Hematopoietic multipotent progenitor cell treated with erythropoietin and hydrocortisone succinate and interleukin-3 and kit ligand, for 8 days (in vitro differentiated cells): ENCODE measurements around the gene LRIG2.
"Not testable (repeated sequence)": the region's sequence is repeated elsewhere in the genome, so short reads cannot be mapped to it uniquely, and the experiment has no call there.

Source experiments
- DNase-seq: peaks from one replicate; pipeline ENCODE4 v3.0.0-alpha.2; 2015

The LRIG2 gene

DNA sequence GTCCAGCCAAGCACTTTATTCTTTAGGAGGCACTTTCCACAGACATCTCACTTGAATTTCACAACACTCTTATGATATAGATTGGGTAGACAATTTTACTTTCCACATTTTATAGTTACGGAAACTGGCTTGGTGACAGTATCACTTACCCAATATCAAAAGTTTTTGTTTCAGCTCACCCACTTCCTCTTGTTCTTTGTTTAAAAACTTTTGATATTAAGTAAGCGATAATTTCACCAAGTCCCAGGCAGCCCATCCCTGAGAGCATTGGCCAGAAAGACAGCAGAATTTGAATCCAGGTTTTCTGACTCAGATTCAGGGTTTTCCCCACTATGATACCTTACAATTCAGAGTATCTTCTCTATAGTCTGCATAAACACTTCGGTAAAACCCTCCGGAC is 60.0 kb downstream of the LRIG2 start:
- DNase-seq = no peak

DNA sequence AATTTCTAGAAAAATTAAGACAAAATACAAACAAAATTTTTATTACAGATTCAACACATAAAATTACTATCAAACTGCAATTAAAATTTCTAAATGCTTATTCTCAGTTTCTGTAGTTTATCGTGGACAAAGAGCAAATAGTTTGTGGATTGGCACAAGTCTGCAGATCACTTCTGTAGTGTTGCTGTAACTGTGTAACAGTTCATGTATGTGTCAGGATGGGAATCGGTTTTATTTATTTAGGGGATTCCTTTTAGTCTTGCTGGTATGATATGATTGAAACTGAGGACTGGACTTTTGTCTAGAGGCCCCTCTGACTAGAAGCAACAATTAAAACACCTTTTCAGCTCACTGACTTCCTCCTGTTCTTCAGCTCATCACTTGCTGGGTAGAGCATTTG is 60.8 kb downstream of the LRIG2 start:
- DNase-seq = no peak

DNA sequence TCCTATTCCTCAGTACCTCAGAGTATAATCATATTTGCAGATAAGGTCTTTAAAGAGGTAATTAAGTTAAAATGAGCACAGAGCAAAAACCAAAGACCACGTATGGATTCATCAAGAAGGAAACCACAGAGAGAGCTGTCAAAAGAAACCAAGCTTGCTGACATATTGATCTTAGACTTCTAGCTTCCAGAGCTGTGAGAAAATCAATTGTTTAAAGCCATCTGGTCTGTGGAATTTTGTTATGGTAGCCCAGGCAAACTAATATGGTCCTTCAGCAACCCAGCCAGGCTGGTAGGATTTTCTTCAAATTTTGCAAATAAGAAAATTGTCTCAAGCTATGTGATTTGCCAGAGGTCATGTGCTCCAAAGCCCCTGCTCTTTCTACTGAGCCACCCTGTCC is 62.5 kb downstream of the LRIG2 start:
- DNase-seq = no peak

DNA sequence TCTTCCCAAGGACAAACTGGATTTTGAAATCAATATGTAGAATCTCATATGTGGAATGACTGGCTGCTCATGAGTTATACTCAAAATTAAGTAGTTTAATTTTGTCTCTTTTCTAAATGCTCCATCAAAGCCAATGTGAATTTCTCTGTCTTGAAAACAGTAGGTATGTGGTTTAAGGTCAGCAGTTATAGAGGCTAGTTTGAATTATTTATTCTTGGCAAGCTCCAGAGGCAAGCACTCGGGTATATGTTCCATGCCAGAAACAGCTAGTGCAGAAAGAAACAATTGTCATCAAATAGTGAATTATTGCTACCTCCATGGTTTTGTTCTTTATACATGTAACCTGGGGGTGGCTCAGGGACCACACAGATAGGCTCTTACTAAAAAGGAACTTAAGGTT is 63.5 kb downstream of the LRIG2 start:
- DNase-seq = no peak

DNA sequence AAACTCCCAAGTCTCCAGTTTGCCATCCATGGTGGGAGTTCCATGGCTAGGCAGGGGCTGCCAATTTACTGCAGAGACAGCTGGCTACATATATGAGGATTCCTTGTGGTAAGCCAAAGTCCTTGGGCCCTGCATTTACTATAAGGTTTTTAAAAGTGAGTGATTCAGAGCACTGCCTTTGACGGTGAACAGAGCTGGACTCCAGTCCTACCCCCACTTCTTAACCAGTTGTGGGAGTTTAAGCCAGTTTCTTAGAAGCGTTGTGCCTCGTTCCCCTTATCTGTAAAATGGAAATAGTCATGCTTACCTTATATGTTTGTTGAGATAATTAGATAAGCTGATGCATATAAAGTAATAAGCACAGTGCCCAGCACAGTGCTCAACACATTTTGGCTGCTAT is 64.6 kb downstream of the LRIG2 start:
- DNase-seq = peak; percentile 40

DNA sequence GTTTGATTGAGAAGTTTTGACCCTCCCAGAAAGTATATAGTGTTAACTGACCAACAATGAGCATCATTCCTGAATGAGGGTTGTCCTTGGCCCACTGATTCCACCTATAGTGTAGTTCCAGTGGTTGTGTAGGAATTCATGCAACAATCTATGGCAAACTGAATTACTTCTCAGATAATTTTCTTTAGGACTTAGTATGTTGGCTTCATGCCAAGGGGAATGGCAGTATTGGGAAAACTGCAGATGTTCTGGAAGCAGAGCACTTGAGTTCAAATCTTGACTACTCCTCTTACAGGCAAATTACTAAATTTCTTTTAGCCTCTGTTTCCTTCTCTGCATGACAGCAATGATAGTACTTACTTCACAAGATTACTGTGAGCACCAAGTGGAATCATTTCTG is 65.8 kb downstream of the LRIG2 start:
- DNase-seq = no peak

DNA sequence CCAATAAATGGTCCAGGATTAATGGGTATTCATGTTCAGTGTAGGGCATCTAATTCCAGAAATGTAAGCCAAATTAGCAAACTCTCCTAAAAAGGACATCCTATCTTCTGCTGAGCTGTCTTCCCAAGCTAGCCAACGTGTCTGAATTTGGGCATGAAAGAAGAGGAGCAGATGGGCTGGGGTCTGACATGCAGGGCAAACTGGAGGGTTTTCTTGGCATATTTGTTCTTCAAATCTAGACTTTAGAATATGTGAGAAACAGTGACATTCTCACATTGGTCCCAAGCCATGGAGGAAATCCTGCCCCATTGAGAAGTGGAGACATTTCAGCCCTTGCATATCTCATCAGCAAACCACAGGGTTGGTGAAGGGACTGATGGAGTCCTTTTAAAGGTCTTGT is 67.2 kb downstream of the LRIG2 start:
- no peak for DNase-seq

DNA sequence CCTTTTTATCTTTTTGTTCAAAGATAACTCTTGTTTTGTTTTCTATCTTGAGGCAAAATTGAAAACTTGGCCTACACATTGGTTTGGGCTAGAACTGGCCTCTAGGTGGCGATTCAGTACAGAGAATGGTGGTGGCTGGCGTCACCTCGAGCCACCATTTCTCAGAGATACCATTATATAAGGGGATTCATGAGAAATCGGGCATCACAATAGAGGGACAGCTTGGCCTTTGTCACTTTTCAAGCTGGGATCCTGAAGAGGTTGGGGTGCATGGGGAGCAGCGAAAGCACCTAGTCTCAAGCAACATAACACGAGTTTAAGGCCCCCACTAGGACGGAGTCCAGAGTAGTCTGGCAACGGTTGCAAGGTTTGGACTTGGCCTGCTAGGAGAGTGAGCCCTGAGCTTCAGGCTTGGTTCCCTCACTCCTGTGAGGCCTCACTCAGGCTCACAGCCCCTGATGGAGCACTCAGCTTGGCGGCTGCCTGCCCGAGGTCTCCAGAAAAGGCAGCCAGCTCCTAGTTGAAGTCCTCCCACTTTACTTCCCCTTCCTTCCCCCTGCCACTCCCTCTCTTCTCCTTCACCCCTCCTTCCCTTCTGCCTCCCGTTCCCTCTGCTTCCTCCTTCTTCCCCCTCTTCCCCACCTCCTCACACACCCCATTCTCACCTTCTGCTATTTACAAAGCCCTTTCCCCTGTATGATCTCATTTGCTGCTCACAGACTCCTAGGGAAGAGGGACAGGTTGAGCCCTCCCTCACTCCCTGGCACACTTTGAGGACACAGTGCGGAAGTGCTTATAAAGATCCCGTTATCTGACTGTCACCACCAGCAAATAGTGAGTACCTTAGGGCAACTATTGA is 67.8 kb downstream of the LRIG2 start:
- DNase-seq = peak; percentile 88

DNA sequence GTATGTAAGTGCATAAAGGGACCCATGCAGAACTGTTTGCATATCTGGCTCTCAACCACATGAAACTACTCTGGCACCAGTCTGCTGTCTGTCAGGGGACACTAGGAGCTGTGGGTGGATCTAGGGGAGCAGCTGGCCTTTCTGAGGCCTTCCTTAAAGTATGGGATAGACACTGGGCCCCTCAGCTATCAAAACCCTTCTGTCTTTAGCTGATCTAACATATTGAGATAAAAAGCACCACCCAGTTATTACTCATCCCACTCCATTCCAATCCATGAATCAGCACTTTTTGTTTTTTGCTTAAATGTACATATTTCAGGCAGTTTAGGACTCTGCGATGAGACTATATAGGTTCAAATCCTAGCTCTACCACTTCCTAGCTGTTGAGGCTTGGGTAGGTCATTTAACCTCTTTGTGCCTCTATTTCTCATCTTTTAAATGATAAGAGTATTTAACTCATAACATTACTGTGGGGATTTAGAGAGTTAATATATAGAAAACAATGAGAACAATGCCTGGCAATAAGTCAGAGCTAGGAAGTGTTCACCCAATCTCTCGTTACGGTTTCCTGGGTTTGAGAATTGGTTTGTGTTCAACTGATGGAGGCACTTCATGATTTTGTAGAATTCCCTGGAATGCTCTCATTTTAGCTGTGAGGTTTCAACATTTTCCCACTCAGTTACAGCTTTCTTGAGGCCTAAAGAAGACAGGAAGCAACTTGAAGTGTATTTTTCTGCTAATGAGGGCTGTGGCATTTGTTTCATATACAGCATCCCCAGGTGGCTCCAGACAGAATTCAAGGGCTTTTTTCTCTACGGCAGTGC is 68.9 kb downstream of the LRIG2 start:
- peak; percentile 97 for DNase-seq

DNA sequence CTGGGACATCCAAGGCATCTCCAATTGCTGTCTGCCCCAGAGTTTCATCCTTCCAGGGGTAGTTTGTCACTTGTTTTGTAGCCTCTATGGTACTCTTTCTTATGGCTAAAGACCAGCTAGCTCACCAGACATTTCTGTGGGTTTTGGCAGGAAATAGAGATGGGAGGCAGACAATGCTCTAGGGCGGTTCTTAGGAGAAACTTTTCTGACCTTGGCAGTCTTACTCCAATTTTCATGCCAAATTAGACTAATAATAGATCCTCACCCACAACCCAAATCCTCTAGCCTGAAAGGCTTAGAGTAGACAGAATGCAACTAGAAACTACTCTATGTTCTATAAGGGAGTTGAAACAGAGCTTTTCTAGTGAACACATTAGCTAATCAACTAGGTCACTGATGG is 69.8 kb downstream of the LRIG2 start:
- DNase-seq = peak; percentile 31

DNA sequence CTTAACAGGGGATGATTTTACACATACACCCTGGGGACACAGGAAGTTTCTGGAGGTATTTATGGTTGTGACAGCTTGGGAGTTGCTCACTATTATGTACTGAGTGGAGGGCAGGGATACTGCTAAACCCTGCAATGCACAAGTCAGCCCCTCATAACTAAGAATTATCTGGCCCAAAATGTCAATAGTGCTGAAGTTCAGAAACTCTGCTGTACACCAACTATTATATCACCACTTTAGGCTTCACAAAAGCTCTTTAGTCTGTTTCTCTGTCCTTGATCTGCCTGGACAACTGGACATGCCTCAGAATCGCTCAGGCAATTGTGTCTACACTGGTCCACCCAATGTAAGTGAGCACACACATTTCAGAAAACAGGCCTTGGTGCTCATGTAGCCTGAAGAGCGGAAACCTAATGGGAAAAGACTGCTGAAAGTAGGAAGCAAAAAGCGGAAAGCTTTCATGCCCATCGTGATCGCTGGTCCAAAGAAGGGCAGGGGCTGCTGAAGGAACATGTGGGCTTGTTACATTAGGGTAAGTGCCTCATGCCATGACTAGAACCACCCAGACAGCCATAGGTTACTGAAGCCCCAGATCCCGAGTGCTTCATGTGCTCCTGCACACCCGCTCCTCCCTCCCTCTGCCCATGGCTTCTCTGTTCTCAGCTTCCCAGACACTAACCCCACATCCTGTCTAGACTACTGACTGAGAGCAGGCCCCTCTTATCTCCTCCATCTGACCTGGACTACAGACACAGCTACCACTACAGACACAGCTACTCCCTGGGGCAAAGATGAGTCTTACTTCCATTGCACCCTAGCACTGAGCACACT is 73.5 kb downstream of the LRIG2 start:
- DNase-seq = peak; percentile 45

DNA sequence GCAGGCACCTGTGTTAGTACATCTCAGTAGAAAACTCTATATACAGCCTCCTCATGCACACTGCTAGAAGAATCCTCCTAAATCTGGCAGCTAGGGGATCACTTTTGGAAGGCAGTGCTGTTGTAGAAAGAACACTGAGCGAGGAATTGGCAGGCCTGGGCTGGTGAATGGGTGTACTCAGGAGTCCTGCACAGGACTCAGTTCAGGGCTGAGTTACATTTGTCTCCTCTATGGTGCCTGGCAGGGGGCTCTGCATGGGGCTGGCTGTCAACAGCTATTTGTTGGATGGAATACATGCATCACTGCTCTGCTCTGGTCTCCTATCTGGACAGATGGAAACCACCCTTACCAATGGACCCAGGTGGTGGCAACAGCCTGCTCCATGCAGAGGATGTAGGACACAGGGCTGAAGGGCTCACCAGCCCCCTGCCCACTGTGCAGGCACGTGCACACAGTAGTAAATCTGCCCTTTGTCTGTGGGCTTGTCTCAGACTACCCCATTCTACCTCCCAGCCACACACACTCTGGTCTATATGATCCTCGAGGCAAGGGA is 74.2 kb downstream of the LRIG2 start:
- no peak for DNase-seq

DNA sequence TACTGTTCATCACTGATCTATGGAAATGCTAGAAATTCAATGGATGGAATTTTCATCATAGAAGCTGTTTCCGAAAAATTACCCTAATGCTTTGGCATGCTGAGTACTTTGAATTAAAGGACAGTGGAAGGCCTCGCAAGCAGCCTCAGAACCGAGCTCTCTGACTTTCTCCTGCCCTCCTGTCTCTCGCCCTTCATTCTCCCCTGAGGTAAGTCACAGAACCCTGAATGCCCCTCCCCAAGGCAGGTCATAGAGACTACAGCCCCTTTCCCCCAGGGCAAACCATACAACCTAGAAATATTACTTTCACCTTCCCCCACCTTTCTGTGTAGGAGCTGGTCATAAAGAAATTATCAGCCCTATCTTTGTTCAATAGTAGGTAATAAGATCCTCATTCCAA is 74.8 kb downstream of the LRIG2 start:
- DNase-seq = no peak

DNA sequence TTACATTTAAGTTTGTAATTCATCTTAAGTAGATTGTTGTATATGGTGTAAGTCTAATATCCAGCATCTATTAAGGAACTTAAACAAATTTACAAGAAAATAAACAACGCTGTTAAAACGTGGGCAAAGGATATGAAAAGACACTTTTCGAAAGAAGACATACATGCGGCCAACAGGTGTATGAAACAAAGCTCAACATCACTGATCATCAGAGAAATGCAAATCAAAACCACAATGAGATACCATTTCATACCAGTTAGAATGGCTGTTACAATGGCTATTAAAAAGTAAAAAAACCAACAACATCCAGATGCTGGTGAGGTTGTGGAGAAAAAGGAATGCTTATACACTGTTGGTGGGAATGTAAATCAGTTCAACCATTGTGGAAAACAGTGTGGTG is 77.5 kb downstream of the LRIG2 start:
- not testable (repeated sequence) for DNase-seq

DNA sequence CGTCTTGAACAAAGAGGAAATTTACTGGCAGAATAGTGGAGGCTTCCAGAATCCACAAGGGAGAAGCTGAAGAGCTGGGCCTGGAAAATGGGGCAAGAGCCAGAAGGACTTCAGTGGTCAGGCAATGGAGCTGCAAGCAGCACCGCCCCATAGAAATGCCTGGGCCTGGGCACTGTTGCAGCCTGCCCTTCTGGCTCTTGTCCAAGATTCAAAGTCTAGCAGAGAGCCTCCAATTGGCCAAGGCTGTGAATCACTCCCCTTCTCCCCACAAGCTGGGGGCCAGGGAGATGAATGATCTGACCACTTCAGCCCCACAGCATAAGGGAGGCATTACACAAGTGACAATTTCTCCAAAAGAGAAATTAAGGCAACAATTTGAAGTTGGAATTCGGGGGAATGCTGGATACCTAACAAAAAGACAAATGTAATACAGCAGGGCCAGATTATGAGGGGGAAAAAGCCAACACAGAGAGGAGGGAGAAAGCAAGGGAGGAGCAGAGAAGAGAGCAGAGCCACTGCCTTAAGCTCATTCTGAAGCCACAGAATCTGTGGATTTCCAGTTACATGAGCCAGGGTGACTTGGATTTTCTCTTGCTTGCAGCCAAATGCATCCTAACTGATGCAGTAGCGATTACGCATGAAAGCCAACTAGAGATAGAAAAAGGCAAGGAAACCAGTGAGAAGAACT is 80.3 kb downstream of the LRIG2 start:
- DNase-seq = no peak

DNA sequence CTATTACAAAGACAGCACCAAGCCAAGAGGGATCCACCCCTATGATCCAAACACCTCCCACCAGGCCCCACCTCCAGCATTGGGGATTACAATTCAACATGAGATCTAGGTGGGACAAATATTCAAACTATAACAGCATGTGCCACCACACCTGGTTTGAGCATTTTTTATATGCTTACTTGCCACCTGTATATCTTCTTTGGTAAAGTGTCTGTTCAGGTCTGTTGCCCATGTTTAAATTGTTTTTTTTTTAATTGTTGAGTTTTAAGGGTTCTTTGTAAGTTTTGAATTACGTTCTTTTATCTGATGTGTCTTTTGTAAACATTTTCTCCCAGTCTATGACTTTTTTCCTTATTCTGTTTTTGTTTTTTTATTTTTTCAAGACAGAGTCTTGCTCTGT is 83.4 kb downstream of the LRIG2 start:
- no peak for DNase-seq

DNA sequence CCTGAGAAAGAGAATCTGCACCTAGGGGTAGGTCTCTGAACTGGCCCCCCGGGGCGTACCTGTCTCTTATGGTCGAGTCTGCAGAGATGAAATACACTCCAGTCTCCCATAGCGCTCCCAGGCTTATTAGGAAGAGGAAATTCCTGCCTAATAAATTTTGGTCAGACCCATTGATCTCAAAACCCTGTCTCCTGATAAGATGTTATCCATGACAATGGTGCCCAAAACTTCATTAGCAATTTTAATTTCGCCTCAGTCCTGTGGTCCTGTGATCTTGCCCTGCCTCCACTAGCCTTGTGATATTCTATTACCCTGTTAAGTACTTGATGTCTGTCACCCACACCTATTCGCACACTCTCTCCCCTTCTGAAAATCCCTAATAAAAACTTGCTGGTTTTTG is 85.7 kb downstream of the LRIG2 start:
- not testable (repeated sequence) for DNase-seq

DNA sequence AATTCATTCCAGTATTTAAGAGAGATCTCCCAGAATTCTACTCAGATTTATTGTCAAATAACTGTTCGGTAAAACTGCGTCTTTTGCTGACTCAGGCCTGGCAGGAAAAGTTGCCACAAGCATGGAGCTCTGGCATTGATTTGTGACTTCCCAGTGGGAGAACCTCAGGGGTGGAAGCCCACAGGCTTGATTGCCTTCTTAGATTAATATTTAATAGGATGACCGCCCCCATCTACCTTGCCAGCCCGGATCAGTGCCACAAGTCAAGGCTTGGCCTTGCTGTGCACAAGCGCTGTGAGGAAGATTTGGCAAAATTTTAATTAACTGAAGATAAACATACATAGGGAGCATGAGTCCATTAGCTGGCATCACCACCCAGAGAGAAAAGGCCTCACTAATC is 93.5 kb downstream of the LRIG2 start:
- no peak for DNase-seq

DNA sequence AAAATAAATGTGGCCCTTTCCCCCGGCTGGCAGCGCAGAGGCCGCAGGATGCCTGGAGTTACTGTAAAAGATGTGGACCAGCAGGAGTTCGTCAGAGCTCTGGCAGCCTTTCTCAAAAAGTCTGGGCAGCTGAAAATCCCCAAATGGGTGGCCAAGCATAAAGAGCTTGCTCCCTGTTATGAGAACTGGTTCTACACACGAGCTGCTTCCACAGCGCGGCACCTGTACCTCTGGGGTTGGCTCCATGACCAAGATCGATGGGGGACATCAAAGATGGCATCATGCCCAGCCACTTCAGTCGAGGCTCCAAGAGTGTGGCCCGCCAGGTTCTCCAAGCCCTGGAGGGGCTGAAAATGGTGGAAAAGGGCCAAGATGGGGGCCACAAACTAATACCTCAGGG is 95.9 kb downstream of the LRIG2 start:
- DNase-seq = no peak

DNA sequence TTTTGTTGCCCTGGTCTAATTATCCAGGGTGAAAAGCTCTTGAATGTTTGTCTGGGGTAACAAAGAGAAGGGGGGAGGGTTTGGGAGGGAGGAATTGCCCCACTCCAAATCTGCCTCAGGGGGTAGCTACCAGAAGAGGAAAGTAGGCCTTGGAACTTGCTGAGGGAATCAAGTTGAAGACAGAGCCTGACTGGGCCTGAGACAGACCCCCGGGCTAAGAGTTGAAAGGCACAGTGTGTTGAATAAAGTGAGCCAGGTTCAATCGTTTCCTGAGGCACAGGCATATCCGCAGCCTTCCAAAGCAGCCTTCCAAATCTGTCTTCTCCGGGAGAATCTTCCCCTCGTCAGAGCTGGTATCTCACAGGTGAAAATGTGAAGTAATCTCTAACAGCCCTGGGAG is 96.6 kb downstream of the LRIG2 start:
- DNase-seq = no peak

DNA sequence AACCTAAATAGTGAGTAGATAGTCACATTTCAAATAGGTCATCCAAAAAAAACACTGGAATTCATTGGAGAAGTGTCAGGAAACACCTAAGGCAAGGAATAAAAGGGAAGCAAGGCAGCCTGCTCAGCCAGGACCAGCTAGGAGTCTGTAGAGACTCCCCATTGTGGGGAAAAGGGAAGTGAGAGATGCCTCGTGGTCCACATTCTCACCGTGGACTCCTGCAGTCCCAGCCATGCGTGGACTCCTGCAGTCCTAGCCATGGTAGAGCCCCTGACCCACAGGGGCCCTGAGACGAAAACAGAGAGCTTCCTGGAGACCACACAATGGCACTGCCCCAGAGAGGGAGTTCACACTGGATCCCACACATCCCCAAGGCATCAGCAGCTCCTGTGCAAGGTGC is 97.5 kb downstream of the LRIG2 start:
- no peak for DNase-seq

DNA sequence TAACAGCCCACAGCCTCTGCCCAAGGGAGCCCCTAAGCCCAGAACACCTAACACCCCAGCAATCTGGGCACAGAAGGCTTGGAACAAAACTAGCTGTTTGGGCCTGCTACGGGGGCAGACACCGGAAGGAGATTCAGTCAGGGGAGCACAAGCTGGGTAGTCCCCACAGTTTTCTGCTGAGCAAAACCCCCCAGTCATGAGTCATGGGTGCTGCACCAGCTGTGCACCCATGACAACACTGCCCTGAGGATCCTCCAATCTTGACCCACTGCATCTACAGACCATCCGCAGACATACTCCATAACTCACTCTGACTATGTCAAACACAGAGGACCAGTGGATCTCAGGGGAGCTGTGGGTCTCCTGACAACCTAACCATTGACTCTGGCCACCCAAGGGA is 105.1 kb downstream of the LRIG2 start:
- DNase-seq = no peak
